Activated CD8-positive, alpha-beta T cell treated with anti-CD3 and anti-CD28 coated beads, Interleukin-2, amount 10 ng/mL, durations not matched to agents 7 days and 5 days (primary cell): ENCODE results near the gene FAM118B. TPM values are rescaled to one million over a fixed set of nuclear protein-coding genes. Genes with fewer than 3 reads are reported as not detected.
"Not testable (repeated sequence)": the region's sequence is repeated elsewhere in the genome, so short reads cannot be mapped to it uniquely, and the experiment has no call there.

Source experiments
- ATAC-seq: fragments of 150-1000 bp; cut with Tn5 transposase; one replicate; pipeline ENCODE4 v1.10.0; 2021; ENCODE audit warnings: moderate library complexity
- CTCF ChIA-PET: fragments of 350-600 bp; sonication (Branson Sonifier 250); formaldehyde crosslinking; loops from one replicate; lab custom pipeline; 2021; ENCODE audit warnings: antibody characterized with exemption; lab: Charles Lee
- POLR2A ChIA-PET: fragments of 350-600 bp; sonication (Branson Sonifier 250); formaldehyde crosslinking; loops from one replicate; lab custom pipeline; 2021; ENCODE audit warnings: antibody characterized with exemption; lab: Charles Lee
- DNase-seq: peaks from one replicate; pipeline ENCODE4 v3.0.0-alpha.2; 2020
- H3K27ac Mint-ChIP-seq: one replicate; pipeline ENCODE4 v1.8.0; 2021; ENCODE audit warnings: mild to moderate bottlenecking, mixed read lengths
- H3K27me3 Mint-ChIP-seq: one replicate; pipeline ENCODE4 v1.8.0; 2021; ENCODE audit warnings: low read depth, mixed read lengths
- H3K36me3 Mint-ChIP-seq: one replicate; pipeline ENCODE4 v1.8.0; 2021; ENCODE audit warnings: low read depth, mixed read lengths
- H3K4me1 Mint-ChIP-seq: one replicate; pipeline ENCODE4 v1.8.0; 2021; ENCODE audit warnings: low read depth, mixed read lengths
- H3K4me3 Mint-ChIP-seq: one replicate; pipeline ENCODE4 v1.8.0; 2021; ENCODE audit warnings: mild to moderate bottlenecking, mixed read lengths
- H3K9me3 Mint-ChIP-seq: one replicate; pipeline ENCODE4 v1.8.0; 2022; ENCODE audit warnings: mixed read lengths; ENCODE audit not compliant: insufficient read depth
- total RNA-seq, 2 experiments: library from RNA; stranded (reverse); gene quantifications; one replicate each; pipeline ENCODE4 v1.2.3, GENCODE V29; 2021

FAM118B gene
- total RNA-seq, 2 experiments from 2014 or later, result 11.8 to 12.8 TPM

DNA sequence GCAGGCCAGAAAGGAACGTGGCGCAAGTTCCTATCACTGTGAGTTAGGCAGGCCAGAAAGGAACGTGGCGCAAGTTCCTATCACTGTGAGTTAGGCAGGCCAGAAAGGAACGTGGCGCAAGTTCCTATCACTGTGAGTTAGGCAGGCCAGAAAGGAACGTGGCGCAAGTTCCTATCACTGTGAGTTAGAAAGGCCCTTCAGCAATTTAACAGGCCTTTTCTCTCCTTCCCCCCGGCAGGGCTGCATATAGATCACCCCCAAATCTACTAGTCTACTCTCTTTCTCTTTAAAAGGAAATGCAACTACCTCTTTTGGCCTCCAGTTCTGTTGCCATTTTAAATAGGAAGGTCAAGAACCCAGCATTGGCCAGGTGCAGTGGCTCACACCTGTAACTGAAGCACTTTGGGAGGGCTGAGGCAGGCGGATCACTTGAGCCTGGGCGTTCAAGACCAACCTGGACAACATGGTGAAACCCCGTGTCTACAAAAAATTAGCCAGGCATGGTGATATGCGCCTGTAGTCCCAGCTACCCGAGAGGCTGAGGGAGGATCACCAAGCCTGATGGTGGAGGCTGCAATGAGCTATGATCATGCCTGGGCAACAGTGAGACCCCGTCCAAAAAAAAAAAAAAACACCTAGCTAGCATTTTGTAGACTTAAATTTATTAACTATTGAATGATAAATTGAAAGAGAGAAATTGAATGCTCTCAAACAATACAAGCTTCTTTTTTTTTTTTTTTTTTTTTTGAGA, 14.9 kb downstream of the FAM118B start:
- ChIA-PET POLR2A (no interaction called here), CTCF (no interaction called here)
- H3K4me3 Mint-ChIP-seq, result no peak overlapping the region
- no peaks in the 10 kb centered on the region for H3K4me1 Mint-ChIP-seq
- H3K27me3 Mint-ChIP-seq, result no peaks in the 10 kb centered on the region
- no peak for ATAC-seq
- no peaks in the 10 kb centered on the region for H3K9me3 Mint-ChIP-seq
- H3K36me3 Mint-ChIP-seq, result no peaks in the 10 kb centered on the region
- no peak for DNase-seq
- H3K27ac Mint-ChIP-seq, result no peak overlapping the region

- Mint-ChIP-seq H3K4me1 (no peaks in the 10 kb centered on the region), H3K9me3 (no peaks in the 10 kb centered on the region), H3K36me3 (no peaks in the 10 kb centered on the region), H3K4me3 (no peak overlapping the region), H3K27me3 (no peaks in the 10 kb centered on the region), H3K27ac (no peak overlapping the region)
- no peak for DNase-seq
- ChIA-PET POLR2A (no interaction called here), CTCF (interaction anchor here (1.0 to 1.4 kb wide), 4 partner anchors 9 to 36 kb away, joined by 3 to 5 read pairs (median 4); partner anchors contain the start of gene FAM118B)
- no peak for ATAC-seq
These were observed 18.4 kb downstream of the FAM118B start for GRCh38 chr11:126229858-126230540.

- CTCF ChIA-PET, result no interaction called here
- no peak for ATAC-seq
- no peak overlapping the region for H3K4me3 Mint-ChIP-seq
These were observed 20.3 kb downstream of the FAM118B start for GRCh38 chr11:126231725-126232459.

GRCh38 chr11:126232683-126233082, 21.1 kb downstream of the FAM118B start:
- DNase-seq (no peak), ATAC-seq (no peak)
- ChIA-PET POLR2A (no interaction called here), CTCF (no interaction called here)
- no peak overlapping the region for H3K27ac Mint-ChIP-seq
- H3K36me3 Mint-ChIP-seq, result no peaks in the 10 kb centered on the region
- no peaks in the 10 kb centered on the region for H3K27me3 Mint-ChIP-seq
- H3K4me3 Mint-ChIP-seq, result no peak overlapping the region
- no peaks in the 10 kb centered on the region for H3K4me1 Mint-ChIP-seq
- H3K9me3 Mint-ChIP-seq, result no peaks in the 10 kb centered on the region

More at GRCh38 chr11:126231725-126232459, 20.3 kb downstream of the FAM118B start:
- Mint-ChIP-seq H3K4me1 (no peaks in the 10 kb centered on the region), H3K36me3 (no peaks in the 10 kb centered on the region), H3K27ac (no peak overlapping the region), H3K27me3 (no peaks in the 10 kb centered on the region), H3K9me3 (no peaks in the 10 kb centered on the region)
- no peak for DNase-seq
- POLR2A ChIA-PET, result no interaction called here

- no peak for DNase-seq
- Mint-ChIP-seq H3K9me3 (no peaks in the 10 kb centered on the region), H3K4me1 (no peaks in the 10 kb centered on the region), H3K36me3 (peaks cover 3% of the 10 kb centered on the region), H3K27ac (no peak overlapping the region), H3K27me3 (no peaks in the 10 kb centered on the region), H3K4me3 (no peak overlapping the region)
- POLR2A ChIA-PET, result interaction anchor here (1.0 kb wide), 1 partner anchor 21 kb away, joined by 3 read pairs; no protein-coding TSS in a partner anchor
- ATAC-seq, result no peak
- CTCF ChIA-PET, result no interaction called here
These were observed 21.8 kb downstream of the FAM118B start for GRCh38 chr11:126233391-126233790.

DNA sequence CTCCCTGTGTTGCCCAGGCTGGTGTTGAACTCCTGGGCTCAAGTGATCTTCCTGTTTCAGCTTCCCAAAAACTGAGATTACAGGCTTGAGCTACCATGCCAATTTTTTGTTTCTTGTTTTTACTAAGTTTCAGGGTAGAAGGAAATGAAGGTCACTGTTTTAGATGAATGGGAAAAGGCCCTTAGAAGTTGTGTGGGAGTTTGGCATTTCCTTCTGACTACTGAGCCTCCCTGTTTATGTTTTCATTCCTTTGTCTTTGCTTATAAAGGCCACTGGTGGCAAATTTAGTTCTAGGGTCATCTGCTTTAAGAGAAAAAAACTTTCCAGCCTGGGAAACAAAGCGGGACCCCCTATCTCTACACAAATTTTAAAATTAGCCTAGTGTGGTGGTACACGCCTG, 35.1 kb downstream of the FAM118B start:
- Mint-ChIP-seq H3K36me3 (peaks cover 14% of the 10 kb centered on the region), H3K27me3 (no peaks in the 10 kb centered on the region), H3K4me1 (no peaks in the 10 kb centered on the region), H3K27ac (no peak overlapping the region), H3K9me3 (no peaks in the 10 kb centered on the region), H3K4me3 (no peak overlapping the region)
- DNase-seq (no peak), ATAC-seq (no peak)
- CTCF ChIA-PET, result no interaction called here
- POLR2A ChIA-PET, result no interaction called here

- ChIA-PET CTCF (no interaction called here), POLR2A (no interaction called here)
- no peaks in the 10 kb centered on the region for H3K27me3 Mint-ChIP-seq
- H3K4me1 Mint-ChIP-seq, result no peaks in the 10 kb centered on the region
- ATAC-seq (no peak), DNase-seq (no peak)
- no peaks in the 10 kb centered on the region for H3K9me3 Mint-ChIP-seq
- H3K36me3 Mint-ChIP-seq, result peaks cover 20% of the 10 kb centered on the region
- H3K4me3 Mint-ChIP-seq, result no peak overlapping the region
- no peak overlapping the region for H3K27ac Mint-ChIP-seq
These were observed 41.7 kb downstream of the FAM118B start for GRCh38 chr11:126253265-126253664.

- no peak overlapping the region for H3K4me3 Mint-ChIP-seq
- ChIA-PET POLR2A (interaction anchor here (0.9 kb wide), 1 partner anchor 15 kb away, joined by 3 read pairs; no protein-coding TSS in a partner anchor), CTCF (no interaction called here)
- DNase-seq (no peak), ATAC-seq (no peak)
- no peak overlapping the region for H3K27ac Mint-ChIP-seq
- peaks cover 22% of the 10 kb centered on the region for H3K36me3 Mint-ChIP-seq
- H3K27me3 Mint-ChIP-seq, result no peaks in the 10 kb centered on the region
- H3K4me1 Mint-ChIP-seq, result no peaks in the 10 kb centered on the region
- no peaks in the 10 kb centered on the region for H3K9me3 Mint-ChIP-seq
These were observed 43.2 kb downstream of the FAM118B start for GRCh38 chr11:126254819-126255218.

DNA sequence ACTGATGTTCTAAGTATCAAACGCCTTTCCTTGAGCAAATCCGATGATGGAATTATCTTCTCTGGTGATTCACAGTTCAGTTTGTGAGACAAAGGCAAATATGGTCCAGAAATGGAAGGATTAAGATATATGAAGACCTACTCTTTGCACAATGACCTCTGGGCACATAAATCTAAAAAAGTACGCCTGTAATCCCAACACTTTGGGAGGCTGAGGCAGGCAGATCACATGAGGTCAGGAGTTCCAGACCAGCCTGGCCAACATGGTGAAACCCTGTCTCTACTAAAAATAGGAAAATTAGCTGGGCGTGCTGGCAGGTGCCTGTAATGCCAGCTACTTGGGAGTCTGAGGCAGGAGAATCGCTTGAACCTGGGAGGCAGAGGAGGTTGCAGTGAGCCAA, 43.9 kb downstream of the FAM118B start:
- CTCF ChIA-PET, H3K27ac Mint-ChIP-seq, POLR2A ChIA-PET, H3K4me3 Mint-ChIP-seq, ATAC-seq, H3K9me3 Mint-ChIP-seq, DNase-seq, H3K27me3 Mint-ChIP-seq, H3K4me1 Mint-ChIP-seq: not testable (repeated sequence)
- H3K36me3 Mint-ChIP-seq, result peaks cover 23% of the 10 kb centered on the region

DNA sequence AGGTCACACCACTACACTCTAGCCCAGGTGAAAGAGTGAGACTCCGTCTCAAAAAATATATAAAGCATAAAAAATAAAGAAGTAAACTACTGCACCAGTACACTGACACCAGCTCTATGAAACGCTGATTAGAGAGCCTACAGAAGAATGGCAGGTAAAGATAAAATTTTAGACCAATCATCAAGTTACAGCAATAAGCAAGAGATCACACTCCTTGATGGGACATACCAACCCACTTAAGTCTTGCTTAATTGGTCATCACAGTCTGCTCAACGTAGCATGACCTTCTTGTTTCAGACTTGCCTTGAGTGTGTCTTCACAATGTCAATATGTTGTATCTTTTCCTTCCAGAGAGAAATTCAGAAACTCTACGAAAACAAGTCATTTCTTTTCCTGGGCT, 44.6 kb downstream of the FAM118B start:
- Mint-ChIP-seq H3K4me1 (no peaks in the 10 kb centered on the region), H3K27me3 (no peaks in the 10 kb centered on the region), H3K4me3 (no peak overlapping the region), H3K36me3 (peaks cover 28% of the 10 kb centered on the region), H3K27ac (no peak overlapping the region), H3K9me3 (no peaks in the 10 kb centered on the region)
- POLR2A ChIA-PET, result no interaction called here
- ATAC-seq (no peak), DNase-seq (no peak)
- CTCF ChIA-PET, result no interaction called here

GRCh38 chr11:126257144-126257543, 45.6 kb downstream of the FAM118B start:
- Mint-ChIP-seq H3K36me3 (peaks cover 32% of the 10 kb centered on the region), H3K9me3 (no peaks in the 10 kb centered on the region), H3K4me1 (no peaks in the 10 kb centered on the region), H3K27me3 (no peaks in the 10 kb centered on the region), H3K4me3 (no peak overlapping the region), H3K27ac (no peak overlapping the region)
- ChIA-PET POLR2A (no interaction called here), CTCF (no interaction called here)
- no peak for ATAC-seq
- no peak for DNase-seq

DNA sequence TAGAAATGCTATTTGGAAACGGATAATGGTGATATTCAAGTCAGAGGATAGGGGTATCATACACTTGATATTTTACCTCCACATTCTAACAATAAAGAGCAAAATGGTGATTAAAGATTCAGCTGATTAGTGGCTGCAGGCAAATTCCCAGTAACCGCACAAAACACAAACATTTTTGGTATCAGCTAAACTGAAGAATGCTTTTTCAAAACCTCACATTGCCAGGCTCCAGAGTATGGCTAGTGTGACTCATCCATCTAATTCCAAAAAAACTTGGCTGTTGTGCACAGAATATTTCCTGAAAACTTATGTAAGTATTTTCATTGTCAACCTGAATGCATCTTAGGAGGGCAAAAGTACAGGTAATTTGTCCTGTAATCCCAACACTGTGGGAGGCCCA, 46.2 kb downstream of the FAM118B start:
- CTCF ChIA-PET, result no interaction called here
- no peaks in the 10 kb centered on the region for H3K4me1 Mint-ChIP-seq
- POLR2A ChIA-PET, result no interaction called here
- peaks cover 32% of the 10 kb centered on the region for H3K36me3 Mint-ChIP-seq
- no peak overlapping the region for H3K4me3 Mint-ChIP-seq
- H3K27ac Mint-ChIP-seq, result no peak overlapping the region
- ATAC-seq, result no peak
- no peaks in the 10 kb centered on the region for H3K27me3 Mint-ChIP-seq
- no peak for DNase-seq
- H3K9me3 Mint-ChIP-seq, result no peaks in the 10 kb centered on the region
